NCI-H82 (cell line): ENCODE measurements around the gene PCID2.

Experiments used
- DNase-seq: peaks from one replicate; lab custom pipeline; 2025; lab: John Stamatoyannopoulos, UW

The PCID2 gene

GRCh38 chr13:113187263-113187669, 21.2 kb downstream of the PCID2 start:
- DNase-seq, result no peak

- no peak for DNase-seq
These were observed 22.2 kb downstream of the PCID2 start for GRCh38 chr13:113186061-113186900.

- no peak for DNase-seq
These were observed 23.7 kb downstream of the PCID2 start for GRCh38 chr13:113184568-113185440.

GRCh38 chr13:113183450-113184129, 24.9 kb downstream of the PCID2 start:
- DNase-seq, result no peak

GRCh38 chr13:113182046-113182445, 26.4 kb downstream of the PCID2 start:
- DNase-seq, result no peak

- no peak for DNase-seq
These were observed 28.9 kb downstream of the PCID2 start for GRCh38 chr13:113179374-113180230.

- no peak for DNase-seq
These were observed 29.6 kb downstream of the PCID2 start for GRCh38 chr13:113178896-113179167.

- no peak for DNase-seq
These were observed 30.2 kb downstream of the PCID2 start for GRCh38 chr13:113178070-113178895.

GRCh38 chr13:113176822-113177221, 31.6 kb downstream of the PCID2 start:
- no peak for DNase-seq

- no peak for DNase-seq
These were observed 32.2 kb downstream of the PCID2 start for GRCh38 chr13:113176280-113176679.

GRCh38 chr13:113172419-113172926, 36.0 kb downstream of the PCID2 start:
- DNase-seq, result no peak

- DNase-seq, result no peak
These were observed 37.0 kb downstream of the PCID2 start for GRCh38 chr13:113171250-113172125.

GRCh38 chr13:113170511-113170910, 38.0 kb downstream of the PCID2 start:
- DNase-seq, result peak; percentile 29

- peak; percentile 44 for DNase-seq
These were observed 38.9 kb downstream of the PCID2 start for GRCh38 chr13:113169277-113170272.

GRCh38 chr13:113168211-113168610, 40.3 kb downstream of the PCID2 start:
- DNase-seq, result no peak

- DNase-seq, result no peak
These were observed 40.9 kb downstream of the PCID2 start for GRCh38 chr13:113167575-113167974.

GRCh38 chr13:113167155-113167554, 41.3 kb downstream of the PCID2 start:
- no peak for DNase-seq

GRCh38 chr13:113166681-113167080, 41.8 kb downstream of the PCID2 start:
- DNase-seq, result no peak
